HUES48 (cell line): ENCODE data around the gene HOXC5.

Experiments used
- H3K27ac ChIP-seq: one replicate; pipeline ENCODE4 v1.7.0; 2013; ENCODE audit warnings: low read depth, low read length, inconsistent platforms
- H3K27me3 ChIP-seq: 2 replicates; pipeline ENCODE4 v1.6.1; 2013; ENCODE audit warnings: mild to moderate bottlenecking, low read length; ENCODE audit not compliant: control insufficient read depth, insufficient read depth
- H3K36me3 ChIP-seq: 2 replicates; pipeline ENCODE4 v1.6.1; 2013; ENCODE audit warnings: low read length; ENCODE audit not compliant: control insufficient read depth, insufficient read depth
- H3K4me1 ChIP-seq: 2 replicates; pipeline ENCODE4 v1.6.1; 2013; ENCODE audit warnings: mild to moderate bottlenecking, low read length; ENCODE audit not compliant: control insufficient read depth, insufficient read depth
- H3K4me3 ChIP-seq: 2 replicates; pipeline ENCODE4 v1.5.1; 2013; ENCODE audit warnings: mild to moderate bottlenecking, low read depth, low read length
- H3K9ac ChIP-seq: 2 replicates; pipeline ENCODE4 v1.6.1; 2013; ENCODE audit warnings: mild to moderate bottlenecking, low read depth, low read length, moderate library complexity
- H3K9me3 ChIP-seq: 2 replicates; pipeline ENCODE4 v1.6.1; 2013; ENCODE audit warnings: low read length; ENCODE audit not compliant: control insufficient read depth, insufficient read depth

HOXC5 gene

GRCh38 chr12:54082397-54082892 lies 49.6 kb downstream of the HOXC5 start:
- Histone ChIP-seq H3K27ac (no peak overlapping the region), H3K27me3 (peaks cover 99% of the 10 kb centered on the region), H3K9ac (no peak overlapping the region)

More at GRCh38 chr12:54082397-54082892, 49.6 kb downstream of the HOXC5 start:
- Histone ChIP-seq H3K9me3 (no peaks in the 10 kb centered on the region), H3K36me3 (no peaks in the 10 kb centered on the region), H3K4me1 (no peaks in the 10 kb centered on the region), H3K4me3 (no peak overlapping the region)
